ENCODE results near the gene NCEH1.

DNA sequence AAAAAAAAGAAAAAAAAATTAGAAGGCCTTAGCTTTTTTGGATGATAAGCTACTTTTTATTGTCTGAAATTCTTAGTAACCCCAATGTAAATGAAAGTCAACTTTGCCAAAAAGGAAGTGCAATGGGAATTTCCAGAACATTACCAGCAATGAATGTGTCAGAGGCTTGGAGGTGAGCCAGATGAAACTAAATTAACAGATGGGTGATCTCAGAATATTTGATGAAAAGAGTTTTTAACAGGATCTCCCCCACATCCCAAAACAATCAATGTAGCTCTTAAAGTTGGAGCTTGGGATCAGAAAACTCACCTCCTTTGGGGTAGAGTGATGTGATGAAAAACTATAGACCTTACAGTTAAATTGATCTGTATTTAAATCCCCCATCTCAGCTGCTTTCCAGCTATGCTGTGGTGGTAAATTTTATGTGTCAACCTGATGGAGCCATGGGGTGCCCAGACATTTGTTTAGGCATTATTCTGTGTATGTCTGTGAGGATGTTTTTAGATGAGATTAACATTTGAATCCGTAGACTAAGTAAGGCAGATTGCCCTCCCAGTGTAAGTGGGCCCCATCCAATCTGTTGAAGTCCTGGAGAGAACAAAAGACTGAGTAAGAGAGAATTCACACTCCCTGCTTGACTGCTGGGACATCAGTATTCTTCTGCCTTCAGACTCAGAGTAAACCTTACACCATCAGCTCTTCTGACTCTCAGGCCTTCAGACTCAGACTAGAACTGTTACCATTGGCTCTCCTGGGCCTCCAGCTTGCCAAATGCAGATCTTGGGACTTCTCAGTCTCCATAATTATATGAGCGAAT is 103.4 kb downstream of the NCEH1 start:
- TF ChIP-seq EP300 (IDR thresholded peaks at IDR 0.05; ENCODE audit: low read length) (no peak), RAD21 (CRISPR knock-in tag; conservative IDR thresholded peaks at IDR 0.05 in 1 of 2, IDR thresholded peaks at IDR 0.05 in 1 of 2) (no peak), POLR2A (conservative IDR thresholded peaks at IDR 0.05) (no peak), ZNF764 (CRISPR knock-in tag; IDR thresholded peaks at IDR 0.05; ENCODE audit: low read depth) (no peak), MYBL2 (IDR thresholded peaks at IDR 0.05; ENCODE audit: low read depth) (no peak), MYBL2 (CRISPR knock-in tag; IDR thresholded peaks at IDR 0.05; ENCODE audit: borderline replicate concordance) (no peak), ZKSCAN8 (CRISPR knock-in tag; IDR thresholded peaks at IDR 0.05) (no peak), ZFP36 (IDR thresholded peaks at IDR 0.05; ENCODE audit: low read depth, low read length, partially characterized antibody) (no peak), SIX5 (IDR thresholded peaks at IDR 0.05; ENCODE audit: borderline replicate concordance in 1 of 2, insufficient read depth in 1 of 2, low read depth in 1 of 2, low read length in 2 of 2) (no peak), TCF3 (CRISPR knock-in tag; IDR thresholded peaks at IDR 0.05) (no peak), XRCC4 (IDR thresholded peaks at IDR 0.05; ENCODE audit: extremely low read depth, insufficient read depth, insufficient read length) (no peak), ZFP1 (CRISPR knock-in tag; IDR thresholded peaks at IDR 0.05) (no peak)
- TF ChIP-seq, protein P1, sequence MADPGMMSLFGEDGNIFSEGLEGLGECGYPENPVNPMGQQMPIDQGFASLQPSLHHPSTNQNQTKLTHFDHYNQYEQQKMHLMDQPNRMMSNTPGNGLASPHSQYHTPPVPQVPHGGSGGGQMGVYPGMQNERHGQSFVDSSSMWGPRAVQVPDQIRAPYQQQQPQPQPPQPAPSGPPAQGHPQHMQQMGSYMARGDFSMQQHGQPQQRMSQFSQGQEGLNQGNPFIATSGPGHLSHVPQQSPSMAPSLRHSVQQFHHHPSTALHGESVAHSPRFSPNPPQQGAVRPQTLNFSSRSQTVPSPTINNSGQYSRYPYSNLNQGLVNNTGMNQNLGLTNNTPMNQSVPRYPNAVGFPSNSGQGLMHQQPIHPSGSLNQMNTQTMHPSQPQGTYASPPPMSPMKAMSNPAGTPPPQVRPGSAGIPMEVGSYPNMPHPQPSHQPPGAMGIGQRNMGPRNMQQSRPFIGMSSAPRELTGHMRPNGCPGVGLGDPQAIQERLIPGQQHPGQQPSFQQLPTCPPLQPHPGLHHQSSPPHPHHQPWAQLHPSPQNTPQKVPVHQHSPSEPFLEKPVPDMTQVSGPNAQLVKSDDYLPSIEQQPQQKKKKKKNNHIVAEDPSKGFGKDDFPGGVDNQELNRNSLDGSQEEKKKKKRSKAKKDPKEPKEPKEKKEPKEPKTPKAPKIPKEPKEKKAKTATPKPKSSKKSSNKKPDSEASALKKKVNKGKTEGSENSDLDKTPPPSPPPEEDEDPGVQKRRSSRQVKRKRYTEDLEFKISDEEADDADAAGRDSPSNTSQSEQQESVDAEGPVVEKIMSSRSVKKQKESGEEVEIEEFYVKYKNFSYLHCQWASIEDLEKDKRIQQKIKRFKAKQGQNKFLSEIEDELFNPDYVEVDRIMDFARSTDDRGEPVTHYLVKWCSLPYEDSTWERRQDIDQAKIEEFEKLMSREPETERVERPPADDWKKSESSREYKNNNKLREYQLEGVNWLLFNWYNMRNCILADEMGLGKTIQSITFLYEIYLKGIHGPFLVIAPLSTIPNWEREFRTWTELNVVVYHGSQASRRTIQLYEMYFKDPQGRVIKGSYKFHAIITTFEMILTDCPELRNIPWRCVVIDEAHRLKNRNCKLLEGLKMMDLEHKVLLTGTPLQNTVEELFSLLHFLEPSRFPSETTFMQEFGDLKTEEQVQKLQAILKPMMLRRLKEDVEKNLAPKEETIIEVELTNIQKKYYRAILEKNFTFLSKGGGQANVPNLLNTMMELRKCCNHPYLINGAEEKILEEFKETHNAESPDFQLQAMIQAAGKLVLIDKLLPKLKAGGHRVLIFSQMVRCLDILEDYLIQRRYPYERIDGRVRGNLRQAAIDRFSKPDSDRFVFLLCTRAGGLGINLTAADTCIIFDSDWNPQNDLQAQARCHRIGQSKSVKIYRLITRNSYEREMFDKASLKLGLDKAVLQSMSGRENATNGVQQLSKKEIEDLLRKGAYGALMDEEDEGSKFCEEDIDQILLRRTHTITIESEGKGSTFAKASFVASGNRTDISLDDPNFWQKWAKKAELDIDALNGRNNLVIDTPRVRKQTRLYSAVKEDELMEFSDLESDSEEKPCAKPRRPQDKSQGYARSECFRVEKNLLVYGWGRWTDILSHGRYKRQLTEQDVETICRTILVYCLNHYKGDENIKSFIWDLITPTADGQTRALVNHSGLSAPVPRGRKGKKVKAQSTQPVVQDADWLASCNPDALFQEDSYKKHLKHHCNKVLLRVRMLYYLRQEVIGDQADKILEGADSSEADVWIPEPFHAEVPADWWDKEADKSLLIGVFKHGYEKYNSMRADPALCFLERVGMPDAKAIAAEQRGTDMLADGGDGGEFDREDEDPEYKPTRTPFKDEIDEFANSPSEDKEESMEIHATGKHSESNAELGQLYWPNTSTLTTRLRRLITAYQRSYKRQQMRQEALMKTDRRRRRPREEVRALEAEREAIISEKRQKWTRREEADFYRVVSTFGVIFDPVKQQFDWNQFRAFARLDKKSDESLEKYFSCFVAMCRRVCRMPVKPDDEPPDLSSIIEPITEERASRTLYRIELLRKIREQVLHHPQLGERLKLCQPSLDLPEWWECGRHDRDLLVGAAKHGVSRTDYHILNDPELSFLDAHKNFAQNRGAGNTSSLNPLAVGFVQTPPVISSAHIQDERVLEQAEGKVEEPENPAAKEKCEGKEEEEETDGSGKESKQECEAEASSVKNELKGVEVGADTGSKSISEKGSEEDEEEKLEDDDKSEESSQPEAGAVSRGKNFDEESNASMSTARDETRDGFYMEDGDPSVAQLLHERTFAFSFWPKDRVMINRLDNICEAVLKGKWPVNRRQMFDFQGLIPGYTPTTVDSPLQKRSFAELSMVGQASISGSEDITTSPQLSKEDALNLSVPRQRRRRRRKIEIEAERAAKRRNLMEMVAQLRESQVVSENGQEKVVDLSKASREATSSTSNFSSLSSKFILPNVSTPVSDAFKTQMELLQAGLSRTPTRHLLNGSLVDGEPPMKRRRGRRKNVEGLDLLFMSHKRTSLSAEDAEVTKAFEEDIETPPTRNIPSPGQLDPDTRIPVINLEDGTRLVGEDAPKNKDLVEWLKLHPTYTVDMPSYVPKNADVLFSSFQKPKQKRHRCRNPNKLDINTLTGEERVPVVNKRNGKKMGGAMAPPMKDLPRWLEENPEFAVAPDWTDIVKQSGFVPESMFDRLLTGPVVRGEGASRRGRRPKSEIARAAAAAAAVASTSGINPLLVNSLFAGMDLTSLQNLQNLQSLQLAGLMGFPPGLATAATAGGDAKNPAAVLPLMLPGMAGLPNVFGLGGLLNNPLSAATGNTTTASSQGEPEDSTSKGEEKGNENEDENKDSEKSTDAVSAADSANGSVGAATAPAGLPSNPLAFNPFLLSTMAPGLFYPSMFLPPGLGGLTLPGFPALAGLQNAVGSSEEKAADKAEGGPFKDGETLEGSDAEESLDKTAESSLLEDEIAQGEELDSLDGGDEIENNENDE (IDR thresholded peaks at IDR 0.05; ENCODE audit: low read depth, low read length): no peak
